GM18868 (cell line): Measurements from ENCODE around the gene QRFP.

Source experiments
- ATAC-seq: cut with Tn5 transposase; IDR thresholded peaks from one replicate; pipeline ENCODE4 v1.9.1; 2021; ENCODE audit warnings: mild to moderate bottlenecking, moderate library complexity; ENCODE audit not compliant: unreplicated experiment

QRFP gene

GRCh38 chr9:130905902-130906734 is 9.5 kb upstream of the QRFP start:
- no peak for ATAC-seq

GRCh38 chr9:130905125-130905901 is 8.7 kb upstream of the QRFP start:
- no peak for ATAC-seq

GRCh38 chr9:130904070-130905044 is 7.7 kb upstream of the QRFP start:
- no peak for ATAC-seq

- no peak for ATAC-seq
Measured at GRCh38 chr9:130903194-130904069, 6.8 kb upstream of the QRFP start.

GRCh38 chr9:130902204-130903185 is 5.9 kb upstream of the QRFP start:
- ATAC-seq = no peak

GRCh38 chr9:130901498-130902203 is 5.0 kb upstream of the QRFP start:
- no peak for ATAC-seq

GRCh38 chr9:130900701-130901497 is 4.3 kb upstream of the QRFP start:
- ATAC-seq = no peak

GRCh38 chr9:130899051-130899748 is 2.6 kb upstream of the QRFP start:
- no peak for ATAC-seq

- ATAC-seq = no peak
Measured at GRCh38 chr9:130898552-130898852, 1.9 kb upstream of the QRFP start.

GRCh38 chr9:130897848-130898551 is 1.4 kb upstream of the QRFP start:
- ATAC-seq = no peak

GRCh38 chr9:130897105-130897751 is 616 bp upstream of the QRFP start:
- no peak for ATAC-seq

GRCh38 chr9:130895481-130896232 is 955 bp downstream of the QRFP start:
- no peak for ATAC-seq

GRCh38 chr9:130895038-130895437 is 1.6 kb downstream of the QRFP start:
- ATAC-seq = no peak

- no peak for ATAC-seq
Measured at GRCh38 chr9:130894546-130894945, 2.1 kb downstream of the QRFP start.
